ENCODE data around the gene LIPK. TPM values are rescaled to one million over a fixed set of nuclear protein-coding genes. Genes with fewer than 3 reads are reported as not detected.

LIPK gene
- total RNA-seq, 1 experiment from 2014 or later: not detected

- POLR2A ChIA-PET (ENCODE audit: unreplicated experiment): no interaction called here
- intact Hi-C loops (cut with micrococcal nuclease): no loop called here
- CTCF ChIA-PET: no interaction called here
- H3K9ac ChIP-seq (ENCODE audit: low read length): no peak overlapping the region
- H3K9me3 ChIP-seq (ENCODE audit: low read length): no peaks in the 10 kb centered on the region
- H3K4me3 ChIP-seq (ENCODE audit: low read length): no peak overlapping the region
- no peaks in the 10 kb centered on the region for H3K36me3 ChIP-seq (ENCODE audit: low read depth, low read length)
- no peak overlapping the region for H3K27ac ChIP-seq (ENCODE audit: low read length)
- ATAC-seq (no peak), DNase-seq (no peak)
- no peaks in the 10 kb centered on the region for H3K4me1 ChIP-seq (ENCODE audit: insufficient read depth, low read length)
- H3K9me2 ChIP-seq (replicated peaks; ENCODE audit: low read length): no peaks in the 10 kb centered on the region
- TF ChIP-seq, protein P1, sequence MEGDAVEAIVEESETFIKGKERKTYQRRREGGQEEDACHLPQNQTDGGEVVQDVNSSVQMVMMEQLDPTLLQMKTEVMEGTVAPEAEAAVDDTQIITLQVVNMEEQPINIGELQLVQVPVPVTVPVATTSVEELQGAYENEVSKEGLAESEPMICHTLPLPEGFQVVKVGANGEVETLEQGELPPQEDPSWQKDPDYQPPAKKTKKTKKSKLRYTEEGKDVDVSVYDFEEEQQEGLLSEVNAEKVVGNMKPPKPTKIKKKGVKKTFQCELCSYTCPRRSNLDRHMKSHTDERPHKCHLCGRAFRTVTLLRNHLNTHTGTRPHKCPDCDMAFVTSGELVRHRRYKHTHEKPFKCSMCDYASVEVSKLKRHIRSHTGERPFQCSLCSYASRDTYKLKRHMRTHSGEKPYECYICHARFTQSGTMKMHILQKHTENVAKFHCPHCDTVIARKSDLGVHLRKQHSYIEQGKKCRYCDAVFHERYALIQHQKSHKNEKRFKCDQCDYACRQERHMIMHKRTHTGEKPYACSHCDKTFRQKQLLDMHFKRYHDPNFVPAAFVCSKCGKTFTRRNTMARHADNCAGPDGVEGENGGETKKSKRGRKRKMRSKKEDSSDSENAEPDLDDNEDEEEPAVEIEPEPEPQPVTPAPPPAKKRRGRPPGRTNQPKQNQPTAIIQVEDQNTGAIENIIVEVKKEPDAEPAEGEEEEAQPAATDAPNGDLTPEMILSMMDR (conservative IDR thresholded peaks at IDR 0.05; ENCODE audit: low read depth, low read length): no peak
- H4K20me1 ChIP-seq (ENCODE audit: low read length): no peaks in the 10 kb centered on the region
- H3K4me2 ChIP-seq (ENCODE audit: low read length): no peak overlapping the region
- no peaks in the 10 kb centered on the region for H3F3A ChIP-seq (ENCODE audit: low read length, unreplicated experiment)
- no TSS peak for BruUV-seq (replicated peaks)
- no peaks in the 10 kb centered on the region for H3K79me2 ChIP-seq (ENCODE audit: low read length)
- H3K27me3 ChIP-seq (ENCODE audit: low read length): no peaks in the 10 kb centered on the region
- H2AFZ ChIP-seq (ENCODE audit: low read length): no peak overlapping the region
These were observed 9.5 kb downstream of the LIPK start for GRCh38 chr10:88715517-88715916.

GRCh38 chr10:88721392-88721791, 15.3 kb downstream of the LIPK start:
- Histone ChIP-seq H3K36me3 (ENCODE audit: low read depth, low read length) (no peaks in the 10 kb centered on the region), H3K79me2 (ENCODE audit: low read length) (no peaks in the 10 kb centered on the region), H3K4me3 (ENCODE audit: low read length) (no peak overlapping the region), H3K4me2 (ENCODE audit: low read length) (no peak overlapping the region), H3K9ac (ENCODE audit: low read length) (no peak overlapping the region), H4K20me1 (ENCODE audit: low read length) (no peaks in the 10 kb centered on the region), H3K27ac (ENCODE audit: low read length) (no peak overlapping the region), H3K9me3 (ENCODE audit: low read length) (no peaks in the 10 kb centered on the region), H3F3A (ENCODE audit: low read length, unreplicated experiment) (no peaks in the 10 kb centered on the region), H3K9me2 (replicated peaks; ENCODE audit: low read length) (no peaks in the 10 kb centered on the region), H2AFZ (ENCODE audit: low read length) (no peak overlapping the region), H3K27me3 (ENCODE audit: low read length) (no peaks in the 10 kb centered on the region), H3K4me1 (ENCODE audit: insufficient read depth, low read length) (no peaks in the 10 kb centered on the region)
- ChIA-PET CTCF (no interaction called here), POLR2A (ENCODE audit: unreplicated experiment) (no interaction called here)
- intact Hi-C loops (cut with micrococcal nuclease): no loop called here
- ATAC-seq (no peak), DNase-seq (no peak)
- BruUV-seq (replicated peaks): no TSS peak
- TF ChIP-seq, protein P1 (conservative IDR thresholded peaks at IDR 0.05; ENCODE audit: low read depth, low read length): no peak
- TF ChIP-seq EZH2 (IDR thresholded peaks at IDR 0.05; ENCODE audit: low read length, unreplicated experiment) (no peak), EZH2phosphoT487 (IDR thresholded peaks at IDR 0.05; ENCODE audit: borderline replicate concordance, low read length) (no peak)

- Histone ChIP-seq H3K9ac (ENCODE audit: low read length) (no peak overlapping the region), H3K27ac (ENCODE audit: low read length) (no peak overlapping the region), H2AFZ (ENCODE audit: low read length) (no peak overlapping the region), H3K36me3 (ENCODE audit: low read depth, low read length) (no peaks in the 10 kb centered on the region; the same call in 1 of the 2 replicates), H3K9me2 (replicated peaks; ENCODE audit: low read length) (no peaks in the 10 kb centered on the region), H3F3A (ENCODE audit: low read length, unreplicated experiment) (no peaks in the 10 kb centered on the region), H3K79me2 (ENCODE audit: low read length) (no peaks in the 10 kb centered on the region), H3K9me3 (ENCODE audit: low read length) (no peaks in the 10 kb centered on the region), H4K20me1 (ENCODE audit: low read length) (no peaks in the 10 kb centered on the region), H3K27me3 (ENCODE audit: low read length) (no peaks in the 10 kb centered on the region), H3K4me1 (ENCODE audit: insufficient read depth, low read length) (no peaks in the 10 kb centered on the region), H3K4me3 (ENCODE audit: low read length) (no peak overlapping the region), H3K4me2 (ENCODE audit: low read length) (no peak overlapping the region)
- POLR2A ChIA-PET (ENCODE audit: unreplicated experiment): no interaction called here
- DNase-seq: no peak
- TF ChIP-seq EZH2 (IDR thresholded peaks at IDR 0.05; ENCODE audit: low read length, unreplicated experiment): no peak
- ATAC-seq: no peak
- intact Hi-C loops (cut with micrococcal nuclease): no loop called here
- CTCF ChIA-PET: no interaction called here
- BruUV-seq (replicated peaks): no TSS peak
These were observed 19.7 kb downstream of the LIPK start for GRCh38 chr10:88725798-88726197.
